ENCODE measurements around the gene PTBP3.

PTBP3 gene

DNA sequence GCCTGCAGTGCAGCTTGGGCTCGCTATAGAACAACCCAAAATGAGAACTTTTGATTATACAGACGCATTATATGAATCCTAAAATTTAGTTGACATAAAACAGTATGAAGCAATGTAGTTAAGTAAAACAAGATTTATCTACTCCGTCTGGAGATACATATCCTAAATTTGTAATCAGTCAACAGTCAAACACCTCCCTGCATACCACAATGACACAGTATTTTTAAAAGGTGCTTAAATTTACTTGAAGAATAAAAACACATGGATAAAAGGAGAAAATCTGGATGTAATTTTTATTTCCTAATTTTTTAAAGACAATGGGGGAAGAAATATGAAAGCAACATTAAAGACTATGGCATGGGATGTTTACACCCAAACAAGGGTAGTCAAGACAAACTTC is 70.8 kb downstream of the PTBP3 start:
- no peak for DNase-seq

DNA sequence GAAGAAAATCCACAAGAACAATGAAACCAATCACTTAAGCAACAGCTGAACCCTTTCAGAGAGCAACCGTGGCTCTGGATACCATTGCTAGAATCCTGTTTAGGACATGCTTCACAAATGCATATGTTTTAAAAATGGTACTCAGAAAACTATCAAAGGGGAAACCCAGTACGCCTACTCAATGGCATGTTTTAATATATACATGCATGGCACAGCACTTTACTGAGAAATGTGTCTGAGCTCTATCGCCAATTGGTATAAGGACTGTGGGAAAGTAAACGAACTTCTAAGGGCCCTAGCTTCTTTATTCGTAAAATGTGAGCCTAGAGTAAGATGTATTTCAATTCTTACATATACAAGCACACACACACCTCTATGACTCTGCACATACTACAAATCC is 72.3 kb downstream of the PTBP3 start:
- DNase-seq, result no peak

DNA sequence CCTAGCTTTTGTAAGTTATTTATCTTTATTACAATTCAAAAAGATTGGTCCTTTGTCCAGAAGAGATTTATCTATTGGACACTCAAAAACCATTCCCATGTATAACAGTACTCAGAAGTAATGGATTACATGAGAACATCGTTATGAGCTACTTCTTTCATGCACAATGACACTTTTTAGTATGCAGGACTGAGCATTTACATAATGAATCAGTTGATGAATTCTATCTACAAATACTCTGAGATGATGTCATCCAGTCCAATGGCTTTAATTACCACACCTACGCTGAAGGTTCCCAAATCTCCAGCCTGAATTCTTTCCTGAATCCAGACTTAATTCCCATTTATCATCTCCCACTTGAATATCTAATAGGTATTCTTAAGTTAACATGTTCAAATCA is 75.3 kb downstream of the PTBP3 start:
- DNase-seq, result no peak

DNA sequence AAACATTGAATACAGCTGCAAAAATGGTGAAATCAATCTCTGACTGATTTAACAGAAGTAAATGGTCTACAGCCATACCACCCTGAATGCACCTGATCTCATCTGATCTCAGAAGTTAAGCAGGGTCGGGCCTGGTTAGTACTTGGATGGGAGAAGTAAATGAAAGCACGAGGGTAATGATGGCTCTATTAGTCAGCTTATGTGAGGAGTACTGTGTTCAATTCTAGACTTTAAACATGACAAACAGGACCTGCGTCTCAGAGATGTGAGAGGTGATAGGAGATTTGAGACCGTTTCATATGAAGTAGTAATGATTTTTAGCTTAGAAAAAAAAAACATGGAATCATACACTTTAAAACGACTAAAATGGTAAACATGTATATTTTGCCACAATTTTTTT is 81.2 kb downstream of the PTBP3 start:
- DNase-seq, result no peak

DNA sequence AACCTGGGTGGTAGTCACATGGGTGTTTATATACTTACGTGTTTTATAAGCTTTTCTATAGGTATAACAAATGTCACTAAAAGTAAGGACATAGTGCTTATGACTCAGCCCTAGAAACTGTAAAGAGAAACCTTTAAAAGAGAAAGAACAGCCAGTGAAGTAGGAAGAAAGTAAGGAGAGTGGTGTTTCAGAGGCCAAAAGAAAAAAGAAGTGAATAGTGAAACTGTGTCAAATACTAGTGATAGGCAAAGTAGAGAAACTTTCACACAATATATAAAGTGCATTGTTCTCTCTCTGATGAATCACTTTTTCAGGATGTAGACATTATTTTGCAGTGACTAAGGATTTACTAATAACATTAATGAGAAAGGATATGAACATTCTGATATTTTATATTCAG is 84.1 kb downstream of the PTBP3 start:
- peak; percentile 22 for DNase-seq

DNA sequence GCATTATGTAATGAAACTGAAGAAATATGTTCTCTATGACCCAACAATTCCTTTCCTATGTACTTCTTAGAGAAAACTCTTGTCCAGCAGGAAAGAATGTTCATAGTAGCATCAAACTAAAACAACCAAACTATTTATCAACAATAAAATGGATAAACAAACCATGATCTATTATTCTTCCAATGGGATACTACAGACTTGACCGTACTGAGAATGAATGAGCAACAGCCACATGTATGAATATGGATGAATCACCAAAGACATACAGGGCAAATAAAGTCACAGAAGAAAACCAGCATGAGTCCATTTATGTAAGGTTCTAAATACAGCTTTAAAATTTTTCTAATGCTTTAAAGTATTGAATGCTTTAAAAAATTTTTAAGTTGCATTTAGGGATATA is 84.7 kb downstream of the PTBP3 start:
- DNase-seq, result peak; percentile 26

DNA sequence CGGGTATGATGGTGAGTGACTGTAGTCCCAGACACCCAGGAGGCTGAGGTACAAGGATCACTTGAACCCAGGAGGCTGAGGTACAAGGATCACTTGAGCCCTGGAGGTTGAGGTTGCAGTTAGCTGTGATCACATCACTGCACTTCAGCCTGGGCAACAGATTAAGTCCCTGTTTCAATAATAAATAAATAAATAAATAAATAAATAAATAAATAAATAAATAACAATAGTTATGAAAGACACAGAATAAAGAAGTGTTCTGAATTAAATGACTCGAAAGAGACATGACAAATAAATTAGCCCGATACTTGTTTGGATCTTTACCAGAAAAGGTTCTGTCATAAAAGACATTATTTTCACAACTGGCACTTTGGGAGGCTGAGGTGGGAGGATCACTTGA is 86.3 kb downstream of the PTBP3 start:
- no peak for DNase-seq

DNA sequence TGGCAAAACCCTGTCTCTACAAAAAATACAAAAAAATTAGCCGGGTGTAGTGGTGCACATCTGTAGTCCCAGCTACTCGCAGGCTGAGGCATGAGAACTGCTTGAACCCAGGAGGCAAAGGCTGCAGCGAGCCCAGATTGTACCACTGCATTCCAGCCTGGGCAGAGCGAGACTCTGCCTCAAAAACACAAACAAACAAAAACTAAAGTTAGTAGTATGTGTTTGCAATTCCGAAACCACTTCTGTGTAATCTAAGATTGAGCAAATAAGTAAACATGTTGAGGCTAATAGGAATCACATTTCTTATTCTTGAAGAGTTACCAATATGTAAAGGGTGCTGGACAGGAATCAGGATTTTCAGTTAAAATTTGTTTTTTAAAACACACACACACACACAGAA is 88.3 kb downstream of the PTBP3 start:
- DNase-seq, result no peak

DNA sequence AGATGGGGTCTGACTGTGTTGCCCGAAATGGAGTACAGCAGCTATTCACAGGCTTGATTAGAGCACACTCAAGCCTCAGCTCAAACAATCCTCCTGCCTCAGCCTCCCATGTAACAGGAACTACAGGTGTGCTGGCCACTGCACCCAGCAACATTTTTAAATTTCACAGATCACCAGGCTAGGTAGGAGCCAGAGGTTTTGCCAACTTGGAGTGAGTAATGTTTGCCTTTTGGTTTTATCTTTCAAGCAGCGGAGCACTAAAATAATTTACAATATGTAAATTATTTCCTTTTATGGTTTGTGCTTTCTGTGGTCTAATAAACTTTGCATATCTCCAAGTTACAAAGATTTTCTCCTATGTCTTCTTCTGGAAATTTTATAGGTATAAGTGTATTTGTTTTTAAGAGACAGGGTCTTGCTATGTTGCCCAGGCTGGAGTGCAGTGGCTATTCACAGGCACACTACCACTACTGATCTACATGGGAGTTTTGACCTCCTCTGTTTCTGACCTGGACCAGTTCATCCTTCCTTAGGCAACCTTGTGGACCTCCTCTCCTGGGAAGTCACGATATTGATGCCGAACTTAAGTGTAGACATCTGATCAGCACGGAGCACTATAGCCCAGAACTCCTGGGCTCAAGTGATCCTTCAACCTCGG is 91.1 kb downstream of the PTBP3 start:
- no peak for DNase-seq

DNA sequence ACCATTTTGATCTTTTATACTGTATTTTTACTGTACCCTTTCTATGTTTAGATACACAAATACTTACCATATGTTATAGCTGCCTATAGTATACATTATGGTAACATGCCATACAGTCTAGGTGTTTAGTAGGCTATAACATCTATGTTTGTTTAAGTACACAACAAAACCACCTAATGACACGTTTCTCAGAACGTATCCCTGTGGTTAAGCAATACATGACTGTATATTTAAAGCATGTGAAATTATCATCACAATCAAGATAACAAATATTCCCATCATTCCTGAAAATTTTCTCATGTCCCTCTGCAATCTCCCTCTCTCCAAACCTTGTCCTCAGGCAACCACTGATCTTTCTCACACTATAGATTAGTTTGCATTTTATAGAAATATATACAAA is 91.9 kb downstream of the PTBP3 start:
- DNase-seq, result no peak

DNA sequence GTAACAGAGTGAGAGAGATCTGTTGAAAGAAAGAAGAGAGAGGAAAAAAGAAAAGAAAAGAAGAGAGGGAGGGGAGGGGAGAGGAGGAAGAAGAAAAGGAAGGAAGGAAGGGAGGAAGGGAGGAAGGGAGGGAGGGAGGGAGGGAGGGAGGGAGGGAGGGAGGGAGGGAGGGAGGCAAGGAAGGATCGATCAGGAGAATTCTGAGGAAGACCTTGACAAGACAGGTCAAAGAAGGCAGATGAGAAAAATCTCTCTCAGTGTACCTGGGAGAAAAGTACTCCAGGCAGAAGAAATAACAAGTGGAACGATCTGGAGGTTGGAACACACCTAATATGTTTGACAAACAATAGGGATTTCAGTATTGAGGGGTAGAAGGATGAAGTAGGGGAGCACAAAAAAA is 93.7 kb downstream of the PTBP3 start:
- DNase-seq, result no peak

DNA sequence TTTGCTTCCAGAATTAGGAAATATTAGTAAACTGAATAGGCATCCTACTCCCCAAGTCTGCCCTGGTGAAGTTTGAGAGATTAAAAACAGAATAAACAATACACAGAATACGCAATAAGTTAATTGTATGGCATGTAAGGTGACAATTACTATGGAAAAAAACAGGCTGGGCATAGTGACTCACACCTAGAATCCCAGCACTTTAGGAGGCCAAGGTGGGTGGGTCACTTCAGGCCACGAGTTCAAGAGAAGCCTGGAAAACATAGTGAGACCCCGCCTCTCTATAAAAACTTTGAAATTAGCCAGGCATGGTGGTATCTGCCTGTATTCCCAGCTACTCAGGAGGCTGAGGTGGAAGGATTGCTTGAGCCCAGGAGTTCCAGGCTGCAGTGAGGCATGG is 94.1 kb downstream of the PTBP3 start:
- DNase-seq, result no peak

DNA sequence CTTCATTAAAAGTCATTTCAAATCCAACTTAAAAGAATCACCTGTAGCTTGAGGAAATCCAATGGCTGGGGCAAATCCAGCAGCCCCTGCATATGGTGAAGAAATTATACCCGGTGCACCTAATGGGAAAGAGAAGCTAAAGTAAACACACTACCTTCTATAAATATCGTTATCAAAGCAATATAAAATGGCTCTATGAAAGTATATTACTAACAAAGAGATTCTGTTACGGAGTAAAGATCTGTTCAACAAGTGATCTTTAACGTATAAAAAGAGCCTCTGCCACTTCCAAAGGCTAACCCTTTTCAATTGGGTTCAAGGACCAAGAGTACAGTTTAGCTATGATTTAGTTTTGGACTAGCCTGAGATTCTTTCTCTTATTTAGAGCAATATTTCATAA is 98.6 kb downstream of the PTBP3 start:
- DNase-seq, result no peak

DNA sequence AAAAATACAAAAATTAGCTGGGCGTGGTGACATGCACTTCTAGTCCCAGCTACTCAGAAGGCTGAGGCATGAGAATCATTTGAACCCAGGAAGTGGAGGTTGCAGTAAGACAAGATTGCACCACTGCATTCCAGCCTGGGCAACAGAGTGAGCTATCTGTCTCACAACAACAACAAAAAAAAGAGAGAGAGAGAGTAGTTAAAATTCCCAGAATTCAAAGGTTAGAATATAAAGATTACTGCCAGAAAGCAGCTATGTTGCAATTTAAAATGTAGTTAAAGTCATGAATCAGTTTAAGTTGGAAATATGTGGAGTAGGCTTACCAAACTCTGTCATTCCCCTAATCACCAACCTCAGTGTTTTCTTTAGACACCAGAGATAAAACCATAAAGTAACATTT is 99.7 kb downstream of the PTBP3 start:
- peak; percentile 75 for DNase-seq

DNA sequence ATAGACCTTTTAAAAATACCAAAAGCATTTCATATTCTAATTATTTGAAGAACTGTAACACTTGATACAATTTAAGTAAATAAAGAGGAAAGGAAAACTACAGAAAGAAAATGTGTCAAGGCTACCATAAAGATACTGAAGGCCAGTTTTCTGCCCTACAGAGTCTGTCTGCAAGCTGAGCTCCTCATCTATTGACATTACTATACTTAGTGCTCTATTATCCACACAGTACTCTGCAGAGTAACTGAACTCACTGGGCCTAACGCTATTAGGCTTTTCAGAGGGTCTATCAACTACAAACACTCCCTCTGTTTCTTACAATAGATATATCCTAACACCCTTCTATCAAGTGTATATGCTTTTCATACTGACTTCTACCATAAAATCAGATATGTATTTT is 101.2 kb downstream of the PTBP3 start:
- no peak for DNase-seq

DNA sequence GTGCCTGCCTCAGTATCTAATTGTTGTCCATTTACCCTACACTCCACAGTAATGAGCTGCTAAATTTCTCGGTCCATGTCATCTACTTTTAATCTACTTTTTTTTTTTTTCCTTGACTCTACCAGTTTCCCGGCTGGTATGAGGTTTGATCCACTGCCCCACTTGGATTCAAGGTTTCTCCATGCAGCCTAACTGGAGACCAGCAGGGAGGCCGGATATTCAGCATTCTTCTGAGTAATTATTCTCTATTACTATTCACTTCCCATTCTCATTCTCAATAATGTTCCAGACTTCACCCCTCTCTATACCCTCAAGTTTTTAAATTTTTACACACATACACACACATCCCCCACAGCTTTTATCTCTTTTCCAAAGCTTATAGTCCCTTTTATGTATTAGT is 107.3 kb downstream of the PTBP3 start:
- DNase-seq, result no peak

DNA sequence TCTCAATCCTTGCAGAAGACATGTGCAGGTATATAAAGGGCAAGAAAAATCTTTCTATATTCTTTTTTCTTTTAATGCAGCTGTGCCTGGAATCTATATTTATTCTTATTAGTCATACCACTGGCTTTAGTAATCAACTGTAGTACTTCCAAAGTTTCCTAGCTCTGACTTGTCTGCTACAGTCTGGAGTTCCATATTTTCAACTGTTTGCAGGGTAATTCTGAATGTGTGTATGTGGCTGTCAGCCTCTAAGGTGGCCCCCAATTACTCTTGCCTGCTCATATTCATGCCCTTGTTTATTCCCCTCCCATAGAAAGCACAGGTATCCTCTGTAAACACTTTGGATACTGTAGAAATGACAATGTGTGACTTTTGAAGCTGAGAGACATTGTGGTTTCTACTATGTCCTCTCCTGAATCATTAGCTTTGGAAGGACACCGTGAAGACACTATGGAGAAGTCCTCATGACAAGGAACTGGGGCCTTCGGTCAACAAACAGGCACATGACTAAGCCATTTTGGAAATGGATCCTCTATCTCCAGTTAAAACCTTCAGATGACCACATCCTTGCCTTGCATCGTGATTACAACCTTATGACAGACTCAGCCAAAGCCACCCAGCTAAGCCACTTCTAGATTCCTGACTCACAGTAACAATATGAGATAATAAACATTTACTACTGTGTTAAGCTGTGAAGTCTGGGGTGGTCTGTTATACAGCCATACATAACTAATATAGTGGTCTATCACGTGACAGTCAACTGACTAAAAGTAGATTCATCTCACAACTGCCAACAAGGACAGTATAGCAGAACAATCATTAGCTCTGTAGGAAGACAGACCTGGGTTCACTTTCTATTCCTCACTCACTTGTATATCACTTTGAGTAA is 108.8 kb downstream of the PTBP3 start:
- peak; percentile 77 for DNase-seq

DNA sequence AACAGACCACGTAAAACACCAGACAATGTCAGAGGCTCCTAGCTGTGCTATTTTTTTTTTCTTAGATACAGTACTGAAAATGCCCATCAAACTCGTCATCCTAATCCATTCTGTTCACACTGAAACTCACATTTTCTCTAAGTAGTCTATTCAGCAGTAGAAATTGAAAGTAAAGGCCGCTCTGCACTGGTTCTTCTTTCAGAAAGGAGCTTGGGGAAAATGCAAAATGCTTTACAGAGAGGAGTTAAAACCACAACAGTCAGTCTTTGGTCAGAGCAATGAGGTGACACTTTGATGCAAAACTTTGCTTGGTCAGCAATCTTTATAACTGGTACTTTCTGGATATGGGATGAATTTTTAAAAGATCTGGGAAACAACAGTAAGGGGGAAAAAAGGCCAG is 114.5 kb downstream of the PTBP3 start:
- DNase-seq, result no peak

DNA sequence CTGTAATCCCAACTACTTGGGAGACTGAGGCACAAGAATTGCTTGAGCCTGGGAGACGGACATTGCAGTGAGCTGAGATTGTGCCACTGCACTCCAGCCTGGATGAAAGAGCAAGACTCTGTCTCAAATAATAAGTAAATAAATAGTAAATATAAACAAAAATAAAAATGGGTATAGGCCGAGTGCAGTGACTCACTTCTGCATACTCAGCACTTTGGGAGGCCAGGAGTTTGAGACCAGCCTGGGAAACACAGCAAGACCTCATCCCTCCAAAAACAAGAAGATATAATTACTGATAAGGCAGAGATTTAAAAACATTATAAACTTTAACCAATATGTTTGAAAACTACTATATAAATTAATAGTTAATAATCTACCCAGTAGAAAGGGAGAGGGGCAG is 120.5 kb downstream of the PTBP3 start:
- no peak for DNase-seq

DNA sequence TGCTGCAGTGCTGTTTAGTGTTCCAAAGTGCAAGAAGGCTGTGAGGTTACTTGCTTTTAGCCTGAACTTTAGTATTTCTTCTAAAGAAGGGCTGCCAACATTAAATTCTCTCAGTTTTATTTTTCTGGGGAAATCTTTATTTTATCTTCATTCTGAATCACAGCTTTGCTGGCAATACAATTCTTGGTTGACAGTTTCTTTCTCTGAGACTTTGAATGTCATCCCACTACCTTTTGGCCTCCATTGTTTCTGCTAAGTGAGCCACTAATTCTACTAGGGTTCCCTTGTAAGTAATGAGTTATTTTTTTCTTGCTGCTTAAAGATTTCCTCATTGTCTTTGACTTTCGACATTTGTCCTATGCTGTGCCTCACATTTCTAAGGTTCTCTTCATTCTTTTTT is 126.0 kb downstream of the PTBP3 start:
- DNase-seq, result no peak

DNA sequence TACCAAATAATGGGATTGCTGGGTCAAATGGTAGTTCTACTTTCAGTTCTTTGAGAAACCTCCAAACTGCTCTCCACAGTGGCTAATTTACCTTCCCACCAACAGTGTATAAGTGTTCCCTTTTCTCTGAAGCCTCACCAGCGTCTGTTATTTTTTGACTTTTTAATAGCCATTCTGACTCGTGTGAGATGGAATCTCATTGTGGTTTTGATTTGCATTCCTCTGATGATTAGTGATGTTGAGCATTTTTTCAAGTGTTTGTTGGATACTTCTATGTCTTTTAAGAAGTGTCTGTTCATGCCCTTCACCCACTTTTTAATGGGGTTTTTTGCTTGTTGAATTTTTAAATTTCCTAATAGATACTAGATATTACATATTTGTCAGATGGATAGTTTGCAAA is 129.9 kb downstream of the PTBP3 start:
- DNase-seq, result peak; percentile 78

DNA sequence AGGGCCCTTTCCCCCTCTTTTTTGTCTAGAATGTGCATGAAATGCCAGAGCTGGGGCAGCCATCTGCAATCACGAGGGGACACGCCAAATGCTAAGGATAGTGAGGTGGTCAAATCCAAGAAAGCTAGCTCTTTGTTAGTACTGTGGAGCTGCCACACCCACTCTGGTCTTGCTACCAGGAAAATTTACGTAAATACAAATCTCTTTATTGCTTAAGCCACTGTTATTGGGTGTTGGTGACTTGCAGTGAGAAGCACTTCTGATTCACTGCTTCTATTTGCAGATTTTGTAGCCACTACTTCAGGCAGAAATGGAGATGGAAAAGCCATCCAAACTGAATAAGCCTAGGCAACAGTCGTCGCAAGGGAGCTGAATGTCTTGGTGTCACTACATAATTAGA is 132.7 kb downstream of the PTBP3 start:
- DNase-seq, result no peak

DNA sequence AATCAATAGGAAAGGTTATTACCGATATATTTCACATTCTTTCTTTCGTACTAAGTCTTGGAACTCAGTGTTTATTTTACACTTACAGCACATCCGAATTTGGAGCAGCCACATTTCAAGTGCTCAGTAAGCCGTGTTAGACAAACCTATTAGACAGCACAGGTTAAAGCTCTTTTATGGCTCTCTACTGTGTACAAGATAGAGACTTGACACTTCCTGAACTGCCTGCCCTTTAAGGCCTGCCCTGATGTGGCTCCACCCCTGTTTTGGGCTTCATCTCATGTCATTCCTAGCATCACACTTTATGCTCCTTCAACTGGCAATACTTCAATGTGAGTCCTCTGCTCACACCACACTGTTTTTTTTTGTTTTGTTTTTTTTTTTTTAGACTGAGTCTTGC is 134.8 kb downstream of the PTBP3 start:
- DNase-seq, result no peak

DNA sequence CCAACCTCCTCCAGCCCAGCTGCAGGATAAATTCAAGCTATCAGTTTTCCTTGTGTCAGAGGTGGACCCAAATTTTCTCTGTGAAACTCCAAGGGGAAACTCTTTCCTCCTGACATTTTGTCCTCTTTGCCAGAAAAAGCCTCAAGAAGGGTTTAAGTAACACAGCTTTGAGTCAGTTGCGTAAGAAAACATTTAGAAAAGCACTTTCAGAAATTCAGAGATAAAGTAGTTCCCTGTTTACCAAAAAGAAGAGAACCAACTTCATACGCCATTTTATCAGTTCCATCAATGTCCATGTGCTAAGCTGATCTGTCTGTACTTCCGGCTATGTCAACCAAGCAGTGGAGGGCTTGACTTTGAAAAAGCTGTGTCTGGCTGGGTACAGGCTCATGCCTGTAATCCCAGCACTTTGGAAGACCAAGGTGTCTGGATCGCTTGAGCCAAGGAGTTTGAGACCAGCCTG is 138.4 kb downstream of the PTBP3 start:
- no peak for DNase-seq
